Suppressor macrophage (primary cell): ENCODE results near the gene GORASP1.

Source experiments
- DNase-seq, 4 experiments: peaks; one replicate each; pipeline ENCODE4 v3.0.0-alpha.2; 2020 to 2022

The GORASP1 gene

DNA sequence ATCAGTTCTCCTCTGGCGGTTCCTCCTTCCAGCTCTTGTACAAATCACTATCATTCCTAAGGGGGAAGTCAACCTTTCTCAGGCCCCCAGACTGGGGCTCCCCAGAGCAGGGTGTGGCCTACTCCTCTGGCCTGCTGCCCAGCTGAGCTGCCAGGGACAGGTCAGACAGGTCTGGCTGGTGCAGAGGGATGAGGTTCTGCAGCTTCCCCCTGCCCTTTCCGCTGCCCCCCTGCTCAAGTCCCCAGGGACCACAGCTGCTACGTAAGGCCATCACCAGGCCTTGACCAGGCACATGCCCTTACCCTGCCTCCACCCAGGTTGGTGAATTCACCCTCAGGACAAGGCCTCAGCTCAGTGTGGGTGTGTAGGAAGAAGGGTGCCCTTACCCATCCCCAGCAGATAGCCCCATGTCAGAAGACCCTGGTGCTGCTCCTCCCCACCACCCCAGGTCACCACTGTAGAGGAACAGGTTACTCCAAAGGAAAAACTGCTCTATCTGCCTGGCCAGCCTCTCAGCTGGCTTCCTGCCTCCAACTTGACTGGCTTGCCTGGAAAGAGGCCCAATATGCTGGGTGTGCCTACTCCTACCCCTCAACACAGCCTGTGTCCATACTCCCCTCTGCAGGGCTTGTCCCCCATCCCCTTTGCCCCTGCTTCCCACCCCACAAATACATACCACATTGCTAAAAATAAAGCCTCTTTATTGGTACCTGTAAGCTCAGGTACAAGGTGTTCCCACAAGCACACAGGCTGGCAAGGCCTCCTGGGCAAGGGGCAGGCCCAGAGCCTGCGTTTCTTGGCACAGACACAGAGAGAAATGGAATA lies 34.0 kb upstream of the GORASP1 start:
- peak in 3 of 4 experiments; percentile 56 to 61 (median 61) for DNase-seq

GRCh38 chr3:39140341-39140971 lies 33.0 kb upstream of the GORASP1 start:
- no peak for DNase-seq

GRCh38 chr3:39139442-39139841 lies 32.0 kb upstream of the GORASP1 start:
- DNase-seq, result no peak

DNA sequence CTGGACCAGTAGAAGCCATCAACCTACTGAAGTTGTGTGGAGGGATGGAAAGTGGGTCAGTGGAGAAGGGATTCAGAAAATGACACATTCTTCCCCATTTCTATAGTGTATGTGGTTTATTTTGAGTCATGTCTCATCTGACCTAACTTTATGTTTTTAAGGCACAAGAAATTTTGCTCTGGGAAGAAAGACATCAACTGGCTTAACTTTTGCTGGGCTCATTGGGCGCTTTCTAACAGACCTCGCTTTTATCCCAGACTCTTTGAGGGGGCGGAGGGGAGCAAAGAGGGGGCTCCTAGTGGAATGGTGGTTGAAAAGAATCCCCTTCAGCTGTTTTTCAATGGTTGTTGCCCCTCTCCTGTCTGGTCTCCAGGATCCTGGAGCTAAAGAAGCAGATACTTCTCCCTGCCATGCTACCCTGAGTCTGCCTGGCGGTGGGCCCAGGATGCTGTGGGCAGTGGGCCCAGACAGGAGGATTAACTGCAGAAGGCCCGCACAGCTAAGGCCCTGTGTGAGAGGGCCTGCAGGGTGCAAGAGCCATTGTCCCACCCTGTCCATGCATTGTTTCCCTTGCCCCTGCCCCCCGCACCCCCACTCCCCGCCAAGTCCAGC lies 31.5 kb upstream of the GORASP1 start:
- DNase-seq, result peak in 3 of 4 experiments; percentile 23 to 59 (median 41)

GRCh38 chr3:39137991-39138803 lies 30.8 kb upstream of the GORASP1 start:
- no peak for DNase-seq

DNA sequence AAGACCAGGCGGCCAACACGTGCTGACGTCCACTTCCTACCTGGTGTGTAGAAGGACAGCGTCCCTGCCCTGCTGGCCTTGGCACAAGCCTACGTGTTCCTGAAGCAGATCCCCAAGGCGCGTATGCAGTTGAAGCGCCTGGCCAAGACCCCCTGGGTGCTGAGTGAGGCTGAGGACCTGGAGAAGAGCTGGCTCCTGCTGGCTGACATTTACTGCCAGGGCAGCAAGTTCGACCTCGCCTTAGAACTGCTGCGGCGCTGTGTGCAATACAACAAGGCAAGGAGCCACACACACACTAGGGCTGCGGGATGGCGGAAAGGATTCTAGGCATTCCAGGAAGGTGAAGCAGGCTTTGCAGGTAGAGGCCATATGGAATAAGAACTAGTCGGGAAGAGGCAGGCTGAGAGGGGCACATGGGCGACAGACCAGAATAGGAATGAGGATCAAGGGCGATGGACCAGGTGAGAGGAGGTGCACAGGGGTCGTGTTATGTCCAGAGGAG lies 30.1 kb upstream of the GORASP1 start:
- DNase-seq, result no peak

DNA sequence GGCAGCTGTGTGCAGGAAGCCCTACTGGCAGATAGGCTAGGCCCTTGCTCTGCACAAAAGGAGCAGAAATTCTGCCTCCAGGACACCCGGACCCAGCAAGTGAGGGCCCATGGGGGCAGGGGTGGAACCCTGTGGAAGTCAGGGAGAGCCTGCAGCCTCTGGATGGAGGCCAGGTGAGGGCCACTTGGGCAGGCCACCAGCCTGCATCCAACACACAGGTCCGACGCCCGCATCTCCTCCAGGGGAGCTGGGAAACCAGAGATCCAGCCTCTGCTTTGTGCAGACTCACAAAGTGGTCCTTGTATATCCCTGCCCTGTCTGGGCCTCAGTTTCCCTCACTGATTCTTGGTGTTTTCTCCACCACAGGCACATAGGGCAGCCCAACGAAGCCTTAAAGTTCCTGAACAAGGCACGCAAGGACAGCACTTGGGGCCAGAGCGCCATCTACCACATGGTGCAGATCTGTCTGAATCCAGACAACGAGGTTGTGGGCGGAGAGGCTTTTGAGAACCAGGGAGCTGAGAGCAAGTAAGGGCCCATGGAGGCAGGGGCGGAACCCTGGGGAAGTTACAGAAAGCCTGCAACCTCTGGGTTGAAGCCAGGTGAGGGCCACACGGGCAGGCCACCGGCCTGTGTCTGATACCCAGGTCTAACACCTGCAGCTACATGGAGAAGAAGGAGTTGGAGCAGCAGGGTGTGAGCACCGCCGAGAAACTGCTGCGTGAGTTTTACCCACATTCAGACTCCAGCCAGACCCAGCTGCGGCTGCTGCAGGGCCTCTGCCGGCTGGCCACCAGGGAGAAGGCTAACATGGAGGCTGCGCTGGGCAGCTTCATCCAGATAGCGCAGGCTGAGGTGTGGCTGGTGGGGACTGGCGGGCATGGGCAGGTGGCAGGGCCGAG lies 29.4 kb upstream of the GORASP1 start:
- DNase-seq, result no peak

DNA sequence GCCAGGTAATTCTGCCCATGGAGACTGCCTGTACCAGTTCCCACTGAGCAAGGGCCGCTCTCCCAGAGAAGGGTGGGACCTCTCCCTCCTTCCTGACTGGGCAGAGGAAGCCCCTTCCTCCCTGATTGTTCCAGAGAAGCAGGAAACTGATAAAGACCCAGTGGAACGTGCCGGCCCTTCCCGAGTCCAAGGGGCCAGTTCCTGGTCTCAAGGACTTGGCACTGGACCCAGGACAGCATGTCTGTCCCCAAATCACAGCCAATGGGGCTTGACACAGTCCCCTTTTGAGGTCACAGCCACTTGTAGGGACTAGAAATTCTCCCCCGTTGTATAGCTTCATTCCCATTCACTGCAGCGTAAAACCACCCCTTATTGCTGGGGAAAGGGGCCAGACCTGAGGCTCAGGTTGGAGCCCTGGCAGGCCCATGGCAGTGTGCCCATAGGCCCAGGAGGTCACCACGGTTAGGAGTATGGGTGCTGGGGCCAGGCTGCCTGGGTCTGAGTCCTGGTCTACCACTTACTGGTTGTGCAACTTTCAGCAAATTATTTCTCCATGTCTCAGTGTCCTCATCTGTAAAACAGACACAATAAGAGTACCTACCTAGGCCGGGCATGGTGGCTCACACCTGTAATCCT lies 27.9 kb upstream of the GORASP1 start:
- DNase-seq, result no peak

DNA sequence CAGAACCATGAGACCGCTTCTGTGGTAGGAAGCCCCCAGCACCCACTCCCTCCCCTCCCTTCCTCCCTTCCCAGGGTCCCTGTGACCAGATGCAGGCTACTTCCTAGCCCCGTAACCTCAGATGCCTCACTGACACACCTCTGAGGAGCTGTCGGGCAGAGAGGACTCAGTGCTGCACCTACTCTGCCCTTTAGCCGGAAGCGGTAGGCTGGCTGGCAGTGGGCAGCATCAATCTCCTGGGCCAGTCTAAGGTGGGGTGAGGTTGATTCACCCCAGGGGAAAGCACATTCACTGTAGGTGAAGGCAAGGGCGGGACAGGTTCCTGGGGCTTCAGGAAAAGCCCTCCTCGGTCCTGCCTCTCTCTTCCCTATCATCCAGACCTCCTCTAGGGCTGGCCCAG lies 26.9 kb upstream of the GORASP1 start:
- DNase-seq, result no peak

GRCh38 chr3:39133822-39134221 lies 26.4 kb upstream of the GORASP1 start:
- no peak for DNase-seq

- DNase-seq, result no peak
Measured at GRCh38 chr3:39133093-39133490, 25.7 kb upstream of the GORASP1 start.

- DNase-seq, result no peak
Measured at GRCh38 chr3:39132096-39133092, 25.0 kb upstream of the GORASP1 start.

DNA sequence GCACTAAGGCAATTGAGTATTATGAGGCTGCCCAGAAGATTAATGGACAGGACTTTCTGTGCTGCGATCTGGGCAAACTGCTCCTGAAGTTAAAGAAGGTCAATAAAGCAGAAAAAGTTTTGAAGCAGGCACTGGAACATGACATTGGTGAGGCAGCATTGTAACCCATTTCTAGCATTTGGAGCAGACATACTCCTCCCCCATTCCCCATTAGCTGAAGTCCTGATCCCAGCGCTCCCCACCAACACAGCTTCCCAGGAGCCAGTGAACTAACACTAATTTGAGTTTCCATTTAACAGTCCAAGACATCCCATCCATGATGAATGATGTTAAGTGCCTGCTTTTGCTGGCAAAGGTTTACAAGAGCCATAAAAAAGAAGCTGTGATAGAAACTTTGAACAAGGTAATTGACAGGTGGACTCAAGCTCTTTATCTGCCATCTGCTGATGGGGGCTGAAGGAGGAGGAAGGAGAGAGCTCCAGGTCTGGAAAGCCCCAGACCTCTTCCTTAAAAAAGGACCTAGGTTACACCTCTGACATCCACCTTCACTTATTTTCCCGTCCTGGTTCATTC lies 23.4 kb upstream of the GORASP1 start:
- no peak for DNase-seq

GRCh38 chr3:39130026-39130425 lies 22.6 kb upstream of the GORASP1 start:
- DNase-seq, result no peak

- DNase-seq, result no peak
Measured at GRCh38 chr3:39128951-39129350, 21.5 kb upstream of the GORASP1 start.

DNA sequence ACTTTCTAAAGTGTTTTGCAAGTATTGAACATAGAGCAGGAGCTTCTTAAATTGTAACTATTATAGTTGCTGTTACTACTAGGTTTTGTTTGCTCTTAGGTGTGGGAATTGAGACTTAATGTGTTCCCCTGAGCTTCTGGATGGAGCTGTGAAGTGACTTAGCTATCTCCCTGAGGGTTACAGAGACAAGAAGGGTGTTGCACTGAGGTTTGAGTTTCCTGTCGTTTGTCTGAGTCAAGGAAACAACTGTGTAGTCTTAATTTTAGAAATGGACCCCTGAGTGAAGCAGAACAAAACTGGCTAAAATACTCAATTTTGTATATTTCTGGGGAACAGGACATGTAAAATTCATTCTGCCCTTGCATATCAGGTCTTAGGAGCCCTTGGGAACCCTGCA lies 20.5 kb upstream of the GORASP1 start:
- DNase-seq, result no peak

DNA sequence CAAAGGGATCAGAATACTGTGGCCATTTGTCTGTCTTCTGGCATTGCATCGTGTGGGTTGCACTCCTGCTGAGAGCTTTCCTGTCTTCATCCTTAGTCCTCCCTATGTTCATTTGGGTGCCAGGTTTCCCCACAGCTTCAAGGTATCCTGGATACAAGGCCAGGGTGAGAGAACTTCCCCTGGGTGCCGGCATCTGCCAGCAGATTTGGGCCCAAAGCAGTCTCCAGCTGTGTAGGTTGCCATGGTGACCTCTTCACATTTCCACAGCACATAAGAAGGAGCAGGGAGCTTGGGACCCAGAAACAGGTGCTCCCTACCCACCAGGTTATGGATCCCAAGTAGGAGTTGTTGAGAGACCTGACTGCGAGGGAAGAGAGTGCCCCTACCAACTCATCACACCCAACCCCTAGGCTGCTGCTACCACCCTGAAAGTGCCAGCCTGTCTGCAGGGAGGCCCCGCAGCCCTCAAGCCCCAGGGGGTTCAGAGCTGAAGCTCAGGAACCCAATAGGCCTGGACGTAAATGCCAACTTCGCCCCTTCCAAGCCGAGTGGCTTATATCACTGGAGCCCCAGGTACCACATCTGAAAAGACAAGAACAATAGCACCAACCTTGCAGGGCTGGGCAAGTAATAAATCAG lies 20.0 kb upstream of the GORASP1 start:
- no peak for DNase-seq

GRCh38 chr3:39126532-39127071 lies 19.2 kb upstream of the GORASP1 start:
- peak in 3 of 4 experiments; percentile 47 to 59 (median 49) for DNase-seq
